H1 (cell line): Measurements from ENCODE around the gene AGBL4. TPM values are rescaled to one million over a fixed set of nuclear protein-coding genes. Genes with fewer than 3 reads are reported as not detected.

ENCODE experiments used
- CTCF ChIA-PET: fragments of 300-600 bp; sonication (Branson Sonifier 250); formaldehyde crosslinking; loops from one replicate; lab custom pipeline; 2021; ENCODE audit not compliant: partially characterized antibody; lab: Charles Lee
- POLR2A ChIA-PET: fragments of 300-600 bp; sonication (Branson Sonifier 250); formaldehyde crosslinking; loops from one replicate; lab custom pipeline; 2021; ENCODE audit warnings: inconsistent platforms; ENCODE audit not compliant: partially characterized antibody; lab: Charles Lee
- DNase-seq, 2 experiments: peaks; one replicate each; pipeline versions ENCODE4 v3.0.0 to v3.0.0-alpha.2; 2010 to 2022; ENCODE audit warnings: low spot score in 2 of 2, low read depth in 1 of 2, mixed read lengths in 1 of 2
- FAIRE-seq: peaks from 2 replicates; lab custom pipeline; 2011; peaks lifted over from hg19 to GRCh38; lab: Jason Lieb, UNC
- H2AFZ ChIP-seq: 2 replicates; pipeline ENCODE4 v1.8.1; 2012; ENCODE audit warnings: low read length, inconsistent platforms
- H2AK5ac ChIP-seq: 2 replicates; pipeline ENCODE4 v1.6.1; 2013; ENCODE audit warnings: low read depth, low read length
- H2BK120ac ChIP-seq: replicated peaks from 2 replicates; pipeline ENCODE3; 2013; ENCODE audit warnings: low read depth, low read length, inconsistent platforms
- H2BK12ac ChIP-seq: 2 replicates; pipeline ENCODE4 v1.6.1; 2013; ENCODE audit warnings: low read depth, low read length
- H2BK15ac ChIP-seq: 2 replicates; pipeline ENCODE4 v1.6.1; 2013; ENCODE audit warnings: low read length
- H2BK20ac ChIP-seq: 2 replicates; pipeline ENCODE4 v1.6.1; 2013; ENCODE audit warnings: low read length
- H2BK5ac ChIP-seq: 2 replicates; pipeline ENCODE4 v1.6.1; 2013; ENCODE audit warnings: low read depth, low read length
- H3K14ac ChIP-seq: 2 replicates; pipeline ENCODE4 v1.6.1; 2013; ENCODE audit warnings: inconsistent platforms; ENCODE audit not compliant: insufficient read length
- H3K18ac ChIP-seq: 2 replicates; pipeline ENCODE4 v1.6.1; 2013; ENCODE audit warnings: low read length; ENCODE audit errors: extremely low read depth
- H3K23ac ChIP-seq: 2 replicates; pipeline ENCODE4 v1.6.1; 2013; ENCODE audit warnings: inconsistent platforms; ENCODE audit not compliant: insufficient read length
- H3K23me2 ChIP-seq: 2 replicates; pipeline ENCODE4 v1.6.1; 2013; ENCODE audit warnings: low read depth, low read length
- H3K27ac ChIP-seq: 2 replicates; pipeline ENCODE4 v1.6.1; 2011; ENCODE audit warnings: low read depth, low read length, inconsistent platforms
- H3K27me3 ChIP-seq, 4 experiments: replicated peaks in 1 of 4; 1 replicate in 1 of 4; 2 replicates in 3 of 4; pipeline versions ENCODE4 v1.6.1 to v1.8.1; 2011 to 2013; ENCODE audit warnings: low read length in 3 of 4, mild to moderate bottlenecking in 3 of 4, inconsistent platforms in 2 of 4, mixed read lengths in 2 of 4, moderate library complexity in 1 of 4; ENCODE audit not compliant: control insufficient read depth in 3 of 4, insufficient read depth in 3 of 4; ENCODE audit errors: extremely low read depth in 1 of 4
- H3K36me3 ChIP-seq, 4 experiments: 2 replicates each; pipeline versions ENCODE4 v1.6.1 to v1.8.1; 2011 to 2013; ENCODE audit warnings: mild to moderate bottlenecking in 4 of 4, low read length in 3 of 4, moderate library complexity in 2 of 4, control low read depth in 1 of 4, inconsistent platforms in 1 of 4; ENCODE audit not compliant: insufficient read depth in 4 of 4, control insufficient read depth in 2 of 4
- H3K4ac ChIP-seq: replicated peaks from 2 replicates; pipeline ENCODE3; 2013; ENCODE audit warnings: low read length, low read depth, mixed read lengths, inconsistent platforms; ENCODE audit not compliant: insufficient read length
- H3K4me1 ChIP-seq, 4 experiments: replicated peaks in 1 of 4; 1 replicate in 1 of 4; 2 replicates in 3 of 4; pipeline versions ENCODE4 v1.6.1 to v1.8.1; 2011 to 2013; ENCODE audit warnings: low read length in 3 of 4, inconsistent platforms in 2 of 4, mixed read lengths in 1 of 4; ENCODE audit not compliant: insufficient read depth in 4 of 4, control insufficient read depth in 3 of 4
- H3K4me2 ChIP-seq, 2 experiments: 2 replicates each; pipeline versions ENCODE4 v1.6.1 to v1.8.1; 2011 to 2013; ENCODE audit warnings: low read depth in 2 of 2, low read length in 2 of 2, control low read depth in 1 of 2, inconsistent platforms in 1 of 2, mild to moderate bottlenecking in 1 of 2; ENCODE audit not compliant: insufficient read depth in 1 of 2
- H3K4me3 ChIP-seq, 4 experiments: fragments of 200-600, 300-600 bp in 1 of 4; sonication (generic), shearing (Covaris generic), sonication (Bioruptor Twin) in 1 of 4; 2 replicates each; pipeline versions ENCODE4 v1.5.1 to v1.8.1; 2011 to 2016; ENCODE audit warnings: low read length in 4 of 4, low read depth in 3 of 4, control low read depth in 2 of 4, inconsistent platforms in 2 of 4, mild to moderate bottlenecking in 2 of 4, mixed read lengths in 1 of 4, moderate library complexity in 1 of 4; ENCODE audit not compliant: insufficient read depth in 2 of 4; ENCODE audit errors: extremely low read depth in 1 of 4
- H3K56ac ChIP-seq: replicated peaks from 2 replicates; pipeline ENCODE3; 2013; ENCODE audit warnings: low read depth, mild to moderate bottlenecking, mixed read lengths, low read length, inconsistent platforms; ENCODE audit not compliant: insufficient read length
- H3K79me1 ChIP-seq: 2 replicates; pipeline ENCODE4 v1.6.1; 2013; ENCODE audit warnings: low read depth, low read length, control low read depth
- H3K79me2 ChIP-seq, 2 experiments: 2 replicates each; pipeline versions ENCODE4 v1.6.1 to v1.8.1; 2012 to 2013; ENCODE audit warnings: low read length in 2 of 2, mild to moderate bottlenecking in 2 of 2, inconsistent platforms in 1 of 2; ENCODE audit not compliant: insufficient read depth in 2 of 2, control insufficient read depth in 1 of 2
- H3K9ac ChIP-seq, 4 experiments: replicated peaks in 1 of 4; 1 replicate in 1 of 4; 2 replicates in 3 of 4; pipeline versions ENCODE4 v1.6.1 to v1.8.1; 2011 to 2013; ENCODE audit warnings: low read depth in 3 of 4, low read length in 3 of 4, control low read depth in 2 of 4, mild to moderate bottlenecking in 2 of 4, moderate library complexity in 2 of 4, inconsistent platforms in 1 of 4; ENCODE audit errors: extremely low read depth in 1 of 4
- H3K9me3 ChIP-seq, 2 experiments: 2 replicates each; pipeline versions ENCODE4 v1.6.1 to v1.8.1; 2012 to 2013; ENCODE audit warnings: mild to moderate bottlenecking in 2 of 2, moderate library complexity in 2 of 2, control low read depth in 1 of 2, inconsistent platforms in 1 of 2, low read depth in 1 of 2, low read length in 1 of 2, mixed read lengths in 1 of 2; ENCODE audit not compliant: insufficient read depth in 2 of 2
- H4K20me1 ChIP-seq, 2 experiments: replicated peaks in 1 of 2; 2 replicates each; pipeline versions ENCODE3 to v1.8.1; 2011 to 2013; ENCODE audit warnings: inconsistent platforms in 2 of 2, low read length in 2 of 2, mild to moderate bottlenecking in 1 of 2; ENCODE audit not compliant: insufficient read depth in 2 of 2, control insufficient read depth in 1 of 2
- H4K5ac ChIP-seq: 2 replicates; pipeline ENCODE4 v1.6.1; 2013; ENCODE audit warnings: low read length, low read depth, mixed read lengths, inconsistent platforms; ENCODE audit not compliant: insufficient read length
- H4K8ac ChIP-seq: 2 replicates; pipeline ENCODE4 v1.8.0; 2013; ENCODE audit warnings: mild to moderate bottlenecking, moderate library complexity, low read length, inconsistent platforms; ENCODE audit not compliant: insufficient read depth; ENCODE audit errors: extremely low read depth
- H4K91ac ChIP-seq: replicated peaks from 2 replicates; pipeline ENCODE3; 2013; ENCODE audit warnings: low read length, mixed read lengths, inconsistent platforms; ENCODE audit not compliant: insufficient read length
- BACH1 ChIP-seq: IDR thresholded peaks from 2 replicates; pipeline ENCODE4 v1.6.1; 2012; ENCODE audit warnings: low read length, improper control_type of control experiment
- BCL11A ChIP-seq, 2 experiments: IDR thresholded peaks; one replicate each; pipeline ENCODE4 v1.6.1; 2011; ENCODE audit warnings: low read depth in 2 of 2, low read length in 2 of 2, mild to moderate bottlenecking in 2 of 2
- CREB1 ChIP-seq: IDR thresholded peaks from 2 replicates; pipeline ENCODE4 v1.6.1; 2012; ENCODE audit warnings: inconsistent platforms
- EGR1 ChIP-seq: IDR thresholded peaks from 2 replicates; pipeline ENCODE4 v1.6.1; 2011; ENCODE audit warnings: low read depth, low read length, borderline replicate concordance
- SIRT6 ChIP-seq: IDR thresholded peaks from one replicate; pipeline ENCODE4 v1.7.1; 2012; ENCODE audit warnings: low read length, inconsistent platforms
- SRF ChIP-seq: IDR thresholded peaks from 2 replicates; pipeline ENCODE4 v1.6.1; 2011; ENCODE audit warnings: mild to moderate bottlenecking, low read depth, low read length, moderate library complexity
- WGBS, 2 experiments: shearing (Covaris generic) in 1 of 2; methylation state at CpG; one replicate each; pipeline versions ENCODE4 v1.1.6 to v1.1.7; 2013 to 2015; ENCODE audit warnings: low lambda C conversion rate in 2 of 2, mixed read lengths in 2 of 2, inconsistent platforms in 1 of 2, low coverage in 1 of 2, missing lambda C conversion rate in 1 of 2; ENCODE audit not compliant: insufficient replicate concordance in 2 of 2, insufficient coverage in 1 of 2, insufficient read length in 1 of 2; ENCODE audit errors: extremely low coverage in 1 of 2, missing lambda C conversion rate in 1 of 2; 5-methylcytosine and 5-hydroxymethylcytosine counted together
- polyA plus RNA-seq, 7 experiments: library from polyadenylated mRNA; depleted of rRNA in 3 of 7; stranded (reverse) in 5 of 7; unstranded in 2 of 7; fragments of >200 nt in 5 of 7; fragments of 200-250 nt in 2 of 7; gene quantifications; 1 replicate in 5 of 7; 2 replicates in 1 of 7; 4 replicates in 1 of 7; pipeline versions ENCODE4 v1.2.1 to v1.2.3, GENCODE V29; 2011 to 2013; ENCODE audit warnings: missing spikeins in 2 of 7, mixed read lengths in 2 of 7
- total RNA-seq: library from RNA; stranded (reverse); fragmentation: NEBNext Ultra II Directional; extraction: Animal tissue kit (Norgen Biotek cat#: 25700); gene quantifications from 2 replicates; pipeline ENCODE4 v1.2.1, GENCODE V29; 2021
- TF ChIP-seq, protein P1 (sequence below): IDR thresholded peaks from 2 replicates; pipeline ENCODE4 v1.6.1; 2012; ENCODE audit warnings: low read length, inconsistent platforms

The AGBL4 gene
- total and polyA plus RNA-seq, 2 of the 8 experiments (the other 6 are each of a cell fraction or from before 2014, with no cell fraction given), result 0.41 to 0.45 TPM

DNA sequence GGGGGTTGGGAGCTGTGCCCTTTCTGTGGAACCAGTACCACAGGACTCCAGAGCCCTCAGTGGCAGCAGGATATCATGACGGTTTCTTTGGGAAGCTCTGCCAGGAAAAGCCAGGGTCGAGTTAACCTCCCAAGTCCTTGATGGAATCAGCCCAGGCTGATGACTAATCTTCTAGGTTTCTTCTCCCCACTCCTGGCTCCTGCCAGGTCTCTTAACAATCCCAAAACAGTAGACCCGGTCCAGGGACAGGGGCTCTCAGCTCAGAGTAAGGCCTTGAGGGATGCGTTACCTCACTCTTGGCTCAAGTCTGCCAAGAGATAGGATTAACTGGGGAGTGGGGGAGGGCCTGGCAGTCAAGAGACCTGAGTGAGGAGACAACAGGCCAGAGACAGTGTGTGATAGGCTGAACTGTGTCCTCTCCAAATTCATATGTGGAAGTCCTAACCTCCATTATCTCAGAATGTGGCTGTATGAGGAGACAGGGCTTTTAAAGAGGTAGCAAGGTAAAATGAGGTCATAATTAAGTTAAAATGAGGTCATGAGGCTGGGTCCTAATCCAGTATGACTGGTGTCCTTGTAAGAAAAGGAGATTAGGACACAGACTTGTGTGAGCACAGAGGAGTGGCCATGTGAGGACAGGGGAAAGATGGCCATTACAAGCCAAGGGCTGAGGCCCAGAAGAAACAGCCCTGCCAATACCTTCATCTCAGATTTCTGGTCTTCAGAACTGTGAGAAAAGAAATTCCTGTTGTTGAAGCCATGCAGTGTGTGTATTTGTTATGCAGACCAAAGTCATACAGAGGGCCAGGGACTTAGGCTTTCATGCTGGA, 1342.1 kb downstream of the AGBL4 start:
- H4K5ac ChIP-seq, result no peak overlapping the region
- no peak overlapping the region for H4K91ac ChIP-seq
- peaks cover 0 to 2% (median 0%) of the 10 kb centered on the region in 4 experiments; a peak in 1 of 7 replicates for H3K27me3 ChIP-seq
- ChIA-PET CTCF (interaction anchor here (0.6 to 11.7 kb wide), 7 partner anchors 9 to 109 kb away, joined by 3 to 203 read pairs (median 18); no protein-coding TSS in a partner anchor), POLR2A (no interaction called here)
- no peak overlapping the region for H2BK12ac ChIP-seq
- H3K79me1 ChIP-seq, result no peaks in the 10 kb centered on the region
- no peak overlapping the region for H2AFZ ChIP-seq
- H2BK15ac ChIP-seq, result no peak overlapping the region
- FAIRE-seq, result no peak
- H3K9me3 ChIP-seq, result no peaks in the 10 kb centered on the region
- DNase-seq, result no peak
- H3K4me2 ChIP-seq, result 0 out of 4 replicates have a peak overlapping the region, but pooled peaks have one; percentile 1 to 16
- TF ChIP-seq CREB1, result no peak
- no peak for TF ChIP-seq EGR1
- no peak for TF ChIP-seq SRF
- TF ChIP-seq BACH1, result no peak
- no peak for TF ChIP-seq BCL11A (IDR thresholded peaks at IDR 0.05; ENCODE audit: low read depth in 2 of 2, low read length in 2 of 2)
- TF ChIP-seq SIRT6, result no peak
- TF ChIP-seq, protein P1, sequence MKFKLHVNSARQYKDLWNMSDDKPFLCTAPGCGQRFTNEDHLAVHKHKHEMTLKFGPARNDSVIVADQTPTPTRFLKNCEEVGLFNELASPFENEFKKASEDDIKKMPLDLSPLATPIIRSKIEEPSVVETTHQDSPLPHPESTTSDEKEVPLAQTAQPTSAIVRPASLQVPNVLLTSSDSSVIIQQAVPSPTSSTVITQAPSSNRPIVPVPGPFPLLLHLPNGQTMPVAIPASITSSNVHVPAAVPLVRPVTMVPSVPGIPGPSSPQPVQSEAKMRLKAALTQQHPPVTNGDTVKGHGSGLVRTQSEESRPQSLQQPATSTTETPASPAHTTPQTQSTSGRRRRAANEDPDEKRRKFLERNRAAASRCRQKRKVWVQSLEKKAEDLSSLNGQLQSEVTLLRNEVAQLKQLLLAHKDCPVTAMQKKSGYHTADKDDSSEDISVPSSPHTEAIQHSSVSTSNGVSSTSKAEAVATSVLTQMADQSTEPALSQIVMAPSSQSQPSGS, result no peak
- no peak overlapping the region for H3K4me3 ChIP-seq
- H2BK20ac ChIP-seq, result no peak overlapping the region
- no peaks in the 10 kb centered on the region for H3K36me3 ChIP-seq
- H3K79me2 ChIP-seq, result no peaks in the 10 kb centered on the region
- no peak overlapping the region for H3K27ac ChIP-seq
- no peak overlapping the region for H2BK120ac ChIP-seq
- no peak overlapping the region for H2AK5ac ChIP-seq
- H2BK5ac ChIP-seq, result no peak overlapping the region
- H3K18ac ChIP-seq, result 0 out of 2 replicates have a peak overlapping the region, but pooled peaks have one; percentile 13
- no peak overlapping the region for H3K23ac ChIP-seq
- no peak overlapping the region for H3K9ac ChIP-seq
- no peaks in the 10 kb centered on the region for H3K23me2 ChIP-seq
- peaks cover 0 to 5% (median 2%) of the 10 kb centered on the region in 4 experiments; a peak in 3 of 7 replicates for H3K4me1 ChIP-seq
- WGBS, 2 experiments, result 95% methylated on average over 4 of the region's 4 CpGs; no CpG with 5 or more reads in 1 of the 2 experiments
- H3K4ac ChIP-seq, result no peak overlapping the region
- H3K56ac ChIP-seq, result no peak overlapping the region
- no peaks in the 10 kb centered on the region for H4K20me1 ChIP-seq
- no peak overlapping the region for H3K14ac ChIP-seq
- H4K8ac ChIP-seq, result no peak overlapping the region
